Left lung (tissue), 10 donors: ENCODE measurements around the gene CKAP5. TPM values are rescaled to one million over a fixed set of nuclear protein-coding genes. Genes with fewer than 3 reads are reported as not detected.
A peak's percentile ranks its signal among the peaks of the same experiment; 100 is the strongest.

Source experiments
- ATAC-seq: fragments of 200-7000 bp; cut with Tn5 transposase; one replicate; pipeline ENCODE4 v1.9.1; 2020; ENCODE audit warnings: moderate library complexity
- DNase-seq, 4 donors: peaks; one replicate each; pipeline ENCODE4 v3.0.0-alpha.2; 2013 to 2020
- H3K27ac ChIP-seq, 2 donors: fragments of 200-600 bp; sonication (generic) in 1 of 2; one replicate each; pipeline versions ENCODE4 v1.5.0 to v1.8.0; 2020 to 2021
- H3K27me3 ChIP-seq, 2 donors: fragments of 200-600 bp; sonication (generic) in 1 of 2; one replicate each; pipeline versions ENCODE4 v1.5.0 to v1.8.0; 2020 to 2021
- H3K36me3 ChIP-seq, 2 donors: fragments of 200-600 bp; sonication (generic) in 1 of 2; one replicate each; pipeline versions ENCODE4 v1.5.0 to v1.8.0; 2020 to 2021
- H3K4me1 ChIP-seq, 2 donors: fragments of 200-600 bp; one replicate each; pipeline ENCODE4 v1.8.0; 2021
- H3K4me3 ChIP-seq, 2 donors: fragments of 200-600 bp; sonication (generic) in 1 of 2; one replicate each; pipeline versions ENCODE4 v1.5.0 to v1.8.0; 2020 to 2021; ENCODE audit warnings: mild to moderate bottlenecking in 1 of 2
- H3K9me3 ChIP-seq, 2 donors: fragments of 200-600 bp; sonication (generic) in 1 of 2; one replicate each; pipeline versions ENCODE4 v1.5.0 to v1.8.0; 2020 to 2021
- intact Hi-C, 2 donors: fragments of 100-400 bp; cut with DNase I; formaldehyde crosslinking; loops; one replicate each; pipeline versions ENCODE4 v1.11.2 to v1.14.2; 2022
- polyA plus RNA-seq, 6 donors: library from polyadenylated mRNA; unstranded; fragments of 120-200 nt; gene quantifications; one replicate each; pipeline ENCODE4 v1.2.1, GENCODE V29; 2013; ENCODE audit not compliant: insufficient read length in 6 of 6
- total RNA-seq, 2 donors: library from RNA; stranded (reverse); fragmentation: NEBNext Ultra II Directional; extraction: Animal tissue kit (Norgen Biotek cat#: 25700); gene quantifications; one replicate each; pipeline ENCODE4 v1.2.1, GENCODE V29; 2021
- TF ChIP-seq, protein P1 (sequence below), 2 donors: fragments of 200-600 bp; sonication (generic) in 1 of 2; IDR thresholded peaks; one replicate each; pipeline versions ENCODE4 v1.5.0 to v1.8.0; 2021; ENCODE audit warnings: antibody characterized with exemption in 2 of 2
- donor health status: DM: no; HTN: yes; CAD: no.
- donor health status: DM: no; HTN: no; CAD: no.

Gene CKAP5
- total and polyA plus RNA-seq, 8 donors = 58.8 to 130 (median 87.4) TPM

- peak; percentile 98 to 100 (median 99) for DNase-seq
- Histone ChIP-seq H3K27me3 (no peaks in the 10 kb centered on the region), H3K4me1 (peaks cover 18 to 62% of the 10 kb centered on the region in 2 donors), H3K36me3 (peaks cover 5 to 49% of the 10 kb centered on the region in 2 donors), H3K27ac (peak within 1 kb of the TSS; percentile 88 to 94), H3K9me3 (no peaks in the 10 kb centered on the region), H3K4me3 (peak within 1 kb of the TSS; percentile 97 to 98)
- peak; percentile 98 for ATAC-seq
- intact Hi-C loops = no loop called here
- TF ChIP-seq, protein P1, sequence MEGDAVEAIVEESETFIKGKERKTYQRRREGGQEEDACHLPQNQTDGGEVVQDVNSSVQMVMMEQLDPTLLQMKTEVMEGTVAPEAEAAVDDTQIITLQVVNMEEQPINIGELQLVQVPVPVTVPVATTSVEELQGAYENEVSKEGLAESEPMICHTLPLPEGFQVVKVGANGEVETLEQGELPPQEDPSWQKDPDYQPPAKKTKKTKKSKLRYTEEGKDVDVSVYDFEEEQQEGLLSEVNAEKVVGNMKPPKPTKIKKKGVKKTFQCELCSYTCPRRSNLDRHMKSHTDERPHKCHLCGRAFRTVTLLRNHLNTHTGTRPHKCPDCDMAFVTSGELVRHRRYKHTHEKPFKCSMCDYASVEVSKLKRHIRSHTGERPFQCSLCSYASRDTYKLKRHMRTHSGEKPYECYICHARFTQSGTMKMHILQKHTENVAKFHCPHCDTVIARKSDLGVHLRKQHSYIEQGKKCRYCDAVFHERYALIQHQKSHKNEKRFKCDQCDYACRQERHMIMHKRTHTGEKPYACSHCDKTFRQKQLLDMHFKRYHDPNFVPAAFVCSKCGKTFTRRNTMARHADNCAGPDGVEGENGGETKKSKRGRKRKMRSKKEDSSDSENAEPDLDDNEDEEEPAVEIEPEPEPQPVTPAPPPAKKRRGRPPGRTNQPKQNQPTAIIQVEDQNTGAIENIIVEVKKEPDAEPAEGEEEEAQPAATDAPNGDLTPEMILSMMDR (IDR thresholded peaks at IDR 0.05) = no peak
These were observed 145.6 kb downstream of the CKAP5 start, which contains the start of the genes ARHGAP1 and ZNF408 for GRCh38 chr11:46700241-46701077. Gene ARHGAP1, minus strand, starts transcription at chr11:46700619. Its CDS starts 4,512 bp downstream, at chr11:46696107. Gene ZNF408, plus strand, starts transcription at chr11:46701031. Its CDS starts 17 bp downstream, at chr11:46701048.

DNA sequence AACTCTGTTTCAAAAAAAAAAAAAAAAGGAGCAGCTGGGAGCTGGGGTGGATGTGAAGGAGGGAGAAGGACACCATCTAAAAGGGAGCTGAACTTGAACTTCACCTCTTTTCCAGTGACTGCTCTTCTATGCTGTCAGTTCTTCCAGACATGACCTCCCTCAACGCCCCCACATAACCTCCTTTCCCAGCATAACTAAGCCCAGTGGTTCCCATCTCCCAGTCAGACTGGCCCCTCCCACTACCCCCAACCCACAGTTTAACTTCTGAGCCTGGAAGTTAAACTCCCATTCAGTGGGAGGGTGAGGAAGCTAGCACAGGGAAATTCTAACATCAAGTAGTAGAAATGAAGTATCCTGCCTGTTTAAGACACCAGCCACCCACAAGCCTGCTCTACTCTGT is 147.5 kb downstream of the CKAP5 start:
- TF ChIP-seq, protein P1 (IDR thresholded peaks at IDR 0.05) = no peak
- Histone ChIP-seq H3K9me3 (no peaks in the 10 kb centered on the region), H3K27ac (no peak overlapping the region), H3K4me3 (no peak overlapping the region), H3K4me1 (peaks cover 18 to 62% of the 10 kb centered on the region in 2 donors), H3K27me3 (no peaks in the 10 kb centered on the region), H3K36me3 (peaks cover 0 to 49% of the 10 kb centered on the region in 2 donors)
- DNase-seq (no peak), ATAC-seq (no peak)
- intact Hi-C loops = no loop called here

DNA sequence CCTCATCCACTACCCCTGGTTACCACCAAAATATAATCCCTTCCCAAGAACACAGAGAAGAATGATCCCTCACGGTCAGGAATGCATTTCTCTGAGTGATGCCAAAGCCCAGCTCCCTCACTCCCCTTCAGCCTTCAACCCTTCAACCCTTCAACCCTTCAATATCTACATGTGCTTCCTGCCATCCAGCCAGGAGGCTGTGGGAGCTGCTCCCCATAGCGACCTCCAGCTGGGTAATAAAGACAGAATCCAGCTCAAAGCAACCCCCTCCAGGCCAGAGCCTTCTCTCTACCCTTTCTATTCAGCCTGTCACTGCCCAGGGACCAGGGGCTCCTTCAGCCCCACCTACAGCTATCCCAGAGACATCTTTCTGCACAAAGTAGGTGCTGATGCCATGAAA is 148.4 kb downstream of the CKAP5 start:
- Histone ChIP-seq H3K36me3 (peaks cover 0 to 49% of the 10 kb centered on the region in 2 donors), H3K27ac (no peak overlapping the region), H3K4me3 (no peak overlapping the region), H3K27me3 (no peaks in the 10 kb centered on the region), H3K9me3 (no peaks in the 10 kb centered on the region), H3K4me1 (peaks cover 18 to 56% of the 10 kb centered on the region in 2 donors)
- DNase-seq (no peak), ATAC-seq (no peak)
- intact Hi-C loops = no loop called here
- TF ChIP-seq, protein P1 (IDR thresholded peaks at IDR 0.05) = no peak

DNA sequence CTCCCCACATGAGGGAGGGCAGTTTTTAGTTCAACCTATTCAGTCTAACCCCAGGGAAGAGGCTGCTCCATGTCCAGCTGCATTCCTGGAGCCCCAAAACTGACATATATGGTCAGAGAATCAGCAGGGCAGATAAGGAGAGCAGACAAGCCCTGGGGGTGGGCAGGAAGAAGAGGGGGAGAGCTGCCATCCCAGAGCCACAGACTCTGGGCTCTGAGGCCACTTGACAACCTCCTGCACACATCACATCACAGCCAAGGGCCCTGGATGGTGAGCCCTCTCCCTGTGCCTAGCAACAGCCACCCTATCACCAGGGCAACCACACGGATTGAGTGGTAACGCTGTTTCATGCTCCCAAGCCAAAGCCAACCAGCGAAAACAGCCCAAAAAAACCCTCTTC is 148.8 kb downstream of the CKAP5 start:
- peaks cover 18 to 52% of the 10 kb centered on the region in 2 donors for H3K4me1 ChIP-seq
- H3K27ac ChIP-seq = no peak overlapping the region

DNA sequence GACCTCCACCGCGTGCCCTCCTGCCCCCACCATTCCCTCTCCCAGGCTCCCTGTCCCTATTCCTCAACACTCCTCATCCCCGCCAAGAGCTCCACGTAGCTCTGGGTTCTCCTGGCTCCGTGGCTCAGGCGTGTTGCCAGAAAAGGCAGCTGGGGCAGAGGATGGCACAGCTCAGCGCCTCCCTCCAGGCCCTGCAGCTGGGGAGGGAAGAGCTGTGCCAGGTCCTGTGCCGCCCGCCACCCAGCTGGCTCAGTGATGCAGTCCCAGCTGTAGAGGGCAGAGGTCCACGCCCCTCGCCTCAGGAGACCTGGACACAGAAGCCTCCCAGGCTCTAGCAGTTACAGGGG is 149.9 kb downstream of the CKAP5 start:
- Histone ChIP-seq H3K4me3 (no peak overlapping the region), H3K9me3 (no peaks in the 10 kb centered on the region), H3K27ac (no peak overlapping the region), H3K36me3 (peaks cover 0 to 57% of the 10 kb centered on the region in 2 donors), H3K27me3 (no peaks in the 10 kb centered on the region), H3K4me1 (peaks cover 12 to 41% of the 10 kb centered on the region in 2 donors)
- no peak for ATAC-seq
- DNase-seq = no peak
- TF ChIP-seq, protein P1 (IDR thresholded peaks at IDR 0.05) = no peak
- intact Hi-C loops = no loop called here

More for the DNA sequence above, 148.8 kb downstream of the CKAP5 start:
- Histone ChIP-seq H3K36me3 (peaks cover 0 to 49% of the 10 kb centered on the region in 2 donors), H3K9me3 (no peaks in the 10 kb centered on the region), H3K27me3 (no peaks in the 10 kb centered on the region), H3K4me3 (no peak overlapping the region)
- no peak for DNase-seq
- no peak for ATAC-seq
- intact Hi-C loops = no loop called here
- TF ChIP-seq, protein P1 (IDR thresholded peaks at IDR 0.05) = no peak
